Germinal center (tissue), 1 donor: ENCODE data around the gene PDZRN3.

Source experiments
- DNase-seq: peaks from one replicate; pipeline ENCODE4 v3.0.0; 2012; ENCODE audit warnings: mixed read lengths, low spot score

Gene PDZRN3

GRCh38 chr3:73384091-73384906, 240.4 kb downstream of the PDZRN3 start:
- no peak for DNase-seq

GRCh38 chr3:73383470-73384049, 241.2 kb downstream of the PDZRN3 start:
- no peak for DNase-seq

- no peak for DNase-seq
Measured at GRCh38 chr3:73381551-73381950, 243.2 kb downstream of the PDZRN3 start.

- no peak for DNase-seq
Measured at GRCh38 chr3:73380735-73381532, 243.8 kb downstream of the PDZRN3 start.

GRCh38 chr3:73379465-73379864, 245.3 kb downstream of the PDZRN3 start:
- no peak for DNase-seq

GRCh38 chr3:73378207-73378606, 246.5 kb downstream of the PDZRN3 start:
- no peak for DNase-seq

- no peak for DNase-seq
Measured at GRCh38 chr3:73365756-73366397, 258.9 kb downstream of the PDZRN3 start.

GRCh38 chr3:73364517-73364916, 260.2 kb downstream of the PDZRN3 start:
- no peak for DNase-seq

- DNase-seq, result no peak
Measured at GRCh38 chr3:73363093-73363492, 261.6 kb downstream of the PDZRN3 start.

GRCh38 chr3:73361591-73361990, 263.1 kb downstream of the PDZRN3 start:
- no peak for DNase-seq

GRCh38 chr3:73353649-73354217, 271.0 kb downstream of the PDZRN3 start:
- no peak for DNase-seq

- DNase-seq, result no peak
Measured at GRCh38 chr3:73352841-73353645, 271.7 kb downstream of the PDZRN3 start.

GRCh38 chr3:73351423-73352071, 273.2 kb downstream of the PDZRN3 start:
- no peak for DNase-seq

GRCh38 chr3:73350996-73351395, 273.7 kb downstream of the PDZRN3 start:
- DNase-seq, result no peak

GRCh38 chr3:73349657-73350056, 275.1 kb downstream of the PDZRN3 start:
- no peak for DNase-seq

- DNase-seq, result no peak
Measured at GRCh38 chr3:73342077-73342476, 282.7 kb downstream of the PDZRN3 start.

- no peak for DNase-seq
Measured at GRCh38 chr3:73341272-73341935, 283.3 kb downstream of the PDZRN3 start.

- no peak for DNase-seq
Measured at GRCh38 chr3:73332558-73332957, 292.2 kb downstream of the PDZRN3 start.
